Measurements from ENCODE around the gene MARS1. TPM values are rescaled to one million over a fixed set of nuclear protein-coding genes. Genes with fewer than 3 reads are reported as not detected.

Gene MARS1
- total and polyA plus RNA-seq, 2 experiments from 2014 or later, result 117 to 147 TPM

DNA sequence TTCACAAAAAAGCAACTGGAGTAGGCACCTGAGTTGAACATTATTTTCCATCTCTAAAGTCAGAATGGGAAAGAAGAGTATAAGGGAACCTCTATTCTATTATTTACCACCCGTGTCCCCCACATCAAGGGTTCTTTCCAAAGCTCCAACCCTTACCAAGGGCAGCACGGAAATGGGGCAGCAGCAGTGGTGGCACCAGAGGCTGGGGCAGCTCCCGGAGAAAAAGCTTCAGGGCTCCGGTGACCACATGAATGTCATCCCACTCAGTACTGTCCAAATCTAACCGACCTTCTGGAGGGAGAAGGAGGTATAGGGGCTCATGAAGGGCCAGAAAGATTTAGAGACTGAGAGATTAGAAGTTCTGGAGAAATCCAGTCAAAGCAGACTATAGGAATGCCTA lies 14.0 kb upstream of the MARS1 start:
- H3K79me2 ChIP-seq, result no peaks in the 10 kb centered on the region
- no peak overlapping the region for H3K4me2 ChIP-seq
- H3K27me3 ChIP-seq, result peaks cover 53% of the 10 kb centered on the region
- no peak overlapping the region for H3K27ac ChIP-seq
- H4K20me1 ChIP-seq (ENCODE audit: insufficient read depth, poor library complexity, severe bottlenecking), result no peaks in the 10 kb centered on the region
- no peaks in the 10 kb centered on the region for H3K36me3 ChIP-seq (replicated peaks; ENCODE audit: insufficient read depth, low read depth)
- no peaks in the 10 kb centered on the region for H3K9me3 ChIP-seq (ENCODE audit: low read depth)
- H3K9me2 ChIP-seq (replicated peaks; ENCODE audit: insufficient read depth), result no peaks in the 10 kb centered on the region
- WGBS (ENCODE audit: low lambda C conversion rate, missing lambda C conversion rate), result 91% methylated on average over 5 of the region's 5 CpGs
- no peak overlapping the region for H3K4me3 ChIP-seq
- DNase-seq (ENCODE audit: low spot score), result no peak
- no peak overlapping the region for H2AFZ ChIP-seq
- peaks cover 17% of the 10 kb centered on the region for H3K4me1 ChIP-seq (ENCODE audit: insufficient read depth)
- TF ChIP-seq EZH2 (IDR thresholded peaks at IDR 0.05; ENCODE audit: borderline replicate concordance) (no peak), EZH2phosphoT487 (IDR thresholded peaks at IDR 0.05; ENCODE audit: low read depth, severe bottlenecking, unreplicated experiment) (no peak), CTCF (IDR thresholded peaks at IDR 0.05; ENCODE audit: poor library complexity) (no peak)

GRCh38 chr12:57474430-57474829 lies 13.4 kb upstream of the MARS1 start:
- Histone ChIP-seq H3K9me2 (replicated peaks; ENCODE audit: insufficient read depth) (no peaks in the 10 kb centered on the region), H3K4me1 (ENCODE audit: insufficient read depth) (peaks cover 17% of the 10 kb centered on the region), H3K4me3 (no peak overlapping the region), H3K27me3 (peaks cover 53% of the 10 kb centered on the region), H2AFZ (no peak overlapping the region), H3K36me3 (replicated peaks; ENCODE audit: insufficient read depth, low read depth) (no peaks in the 10 kb centered on the region), H3K27ac (no peak overlapping the region), H3K9me3 (ENCODE audit: low read depth) (no peaks in the 10 kb centered on the region), H3K4me2 (no peak overlapping the region), H3K79me2 (no peaks in the 10 kb centered on the region), H4K20me1 (ENCODE audit: insufficient read depth, poor library complexity, severe bottlenecking) (no peaks in the 10 kb centered on the region)
- TF ChIP-seq CTCF (IDR thresholded peaks at IDR 0.05; ENCODE audit: poor library complexity), result no peak
- no peak for TF ChIP-seq EZH2phosphoT487 (IDR thresholded peaks at IDR 0.05; ENCODE audit: low read depth, severe bottlenecking, unreplicated experiment)
- WGBS (ENCODE audit: low lambda C conversion rate, missing lambda C conversion rate), result 81% methylated on average over 8 of the region's 8 CpGs
- DNase-seq (ENCODE audit: low spot score), result no peak

DNA sequence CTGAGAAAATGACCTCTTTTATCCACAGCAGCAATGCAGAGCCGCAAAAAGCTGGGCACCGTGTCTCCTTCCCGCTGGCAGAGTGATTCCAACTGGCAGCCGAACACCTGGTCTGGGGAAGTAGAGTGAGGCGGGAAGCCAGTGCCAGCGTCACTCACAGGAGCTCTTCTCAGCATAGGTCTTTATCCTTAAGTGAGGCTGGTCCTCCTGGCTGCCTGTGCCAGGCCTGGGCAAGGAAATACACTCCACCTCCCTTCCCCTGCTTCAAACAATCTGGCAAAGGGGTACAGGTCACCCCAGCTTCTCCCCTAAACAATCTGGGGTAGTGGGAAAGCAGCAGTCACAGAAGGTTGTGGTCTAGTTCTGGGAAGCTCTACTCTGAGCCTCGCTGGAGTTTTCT lies 13.0 kb upstream of the MARS1 start:
- Histone ChIP-seq H3K27me3 (peaks cover 54% of the 10 kb centered on the region), H3K79me2 (no peaks in the 10 kb centered on the region), H3K9me3 (ENCODE audit: low read depth) (no peaks in the 10 kb centered on the region), H3K4me2 (peak overlapping the region; percentile 95), H3K9me2 (replicated peaks; ENCODE audit: insufficient read depth) (no peaks in the 10 kb centered on the region), H3K36me3 (replicated peaks; ENCODE audit: insufficient read depth, low read depth) (no peaks in the 10 kb centered on the region), H3K4me3 (peak overlapping the region; percentile 61), H2AFZ (peak overlapping the region; percentile 63), H4K20me1 (ENCODE audit: insufficient read depth, poor library complexity, severe bottlenecking) (no peaks in the 10 kb centered on the region), H3K4me1 (ENCODE audit: insufficient read depth) (peaks cover 17% of the 10 kb centered on the region), H3K27ac (no peak overlapping the region)
- no peak for TF ChIP-seq EZH2 (IDR thresholded peaks at IDR 0.05; ENCODE audit: borderline replicate concordance)
- TF ChIP-seq EZH2phosphoT487 (IDR thresholded peaks at IDR 0.05; ENCODE audit: low read depth, severe bottlenecking, unreplicated experiment), result no peak
- TF ChIP-seq CTCF (IDR thresholded peaks at IDR 0.05; ENCODE audit: poor library complexity), result no peak
- no peak for DNase-seq (ENCODE audit: low spot score)
- 75% methylated on average over 7 of the region's 7 CpGs for WGBS (ENCODE audit: low lambda C conversion rate, missing lambda C conversion rate)

Measured in hepatocyte (in vitro differentiated cells).